GM12891 (cell line): Measurements from ENCODE around the gene SFMBT1.

ENCODE experiments used
- DNase-seq: peaks from one replicate; pipeline ENCODE4 v3.0.0; 2011; ENCODE audit warnings: low spot score; ENCODE audit not compliant: insufficient read length
- FAIRE-seq: peaks from 2 replicates; lab custom pipeline; 2011; peaks lifted over from hg19 to GRCh38; lab: Jason Lieb, UNC
- PAX5 ChIP-seq: IDR thresholded peaks from 2 replicates; pipeline ENCODE4 v1.6.1; 2011; ENCODE audit warnings: low read length, moderate library complexity, mild to moderate bottlenecking; ENCODE audit not compliant: insufficient read depth, severe bottlenecking
- POLR2A ChIP-seq: IDR thresholded peaks from 2 replicates; pipeline ENCODE4 v1.6.1; 2011; ENCODE audit warnings: low read depth, low read length, control low read depth
- POLR2AphosphoS5 ChIP-seq: IDR thresholded peaks from 2 replicates; pipeline ENCODE4 v1.6.1; 2011; ENCODE audit warnings: low read depth, low read length, control low read depth
- POU2F2 ChIP-seq: IDR thresholded peaks from 2 replicates; pipeline ENCODE4 v1.6.1; 2011; ENCODE audit warnings: low read depth, mild to moderate bottlenecking, control low read depth, low read length, moderate library complexity
- SPI1 ChIP-seq: IDR thresholded peaks from 2 replicates; pipeline ENCODE4 v1.6.1; 2011; ENCODE audit warnings: low read depth, low read length, control low read depth
- TAF1 ChIP-seq: IDR thresholded peaks from 2 replicates; pipeline ENCODE4 v1.6.1; 2011; ENCODE audit warnings: low read depth, low read length, control low read depth

Gene SFMBT1

GRCh38 chr3:52892290-52892624 is 153.6 kb downstream of the SFMBT1 start:
- no peak for DNase-seq
- FAIRE-seq, result no peak
- no peak for TF ChIP-seq TAF1
- no peak for TF ChIP-seq POLR2AphosphoS5
- no peak for TF ChIP-seq PAX5
- TF ChIP-seq SPI1, result no peak
- no peak for TF ChIP-seq POU2F2
- TF ChIP-seq POLR2A, result no peak

GRCh38 chr3:52891615-52892081 is 154.2 kb downstream of the SFMBT1 start:
- FAIRE-seq (peak; percentile 55), DNase-seq (no peak)
- TF ChIP-seq POU2F2 (no peak), PAX5 (no peak), POLR2A (no peak), POLR2AphosphoS5 (no peak), TAF1 (no peak), SPI1 (no peak)

- TF ChIP-seq POLR2A, result no peak
- TF ChIP-seq POLR2AphosphoS5, result no peak
- TF ChIP-seq POU2F2, result no peak
- no peak for TF ChIP-seq PAX5
- no peak for TF ChIP-seq SPI1
- no peak for TF ChIP-seq TAF1
- FAIRE-seq, result no peak
- DNase-seq, result no peak
Observed at GRCh38 chr3:52891164-52891563, 154.7 kb downstream of the SFMBT1 start.

- TF ChIP-seq POLR2A (no peak), TAF1 (no peak), POLR2AphosphoS5 (no peak), PAX5 (no peak), SPI1 (no peak), POU2F2 (no peak)
- FAIRE-seq (no peak), DNase-seq (no peak)
Observed at GRCh38 chr3:52890735-52891134, 155.1 kb downstream of the SFMBT1 start.

GRCh38 chr3:52889901-52890300 is 156.0 kb downstream of the SFMBT1 start:
- DNase-seq (no peak), FAIRE-seq (no peak)
- TF ChIP-seq TAF1, result no peak
- no peak for TF ChIP-seq SPI1
- TF ChIP-seq POLR2A, result no peak
- TF ChIP-seq PAX5, result no peak
- no peak for TF ChIP-seq POLR2AphosphoS5
- no peak for TF ChIP-seq POU2F2

- DNase-seq (no peak), FAIRE-seq (no peak)
- no peak for TF ChIP-seq TAF1
- no peak for TF ChIP-seq POLR2AphosphoS5
- no peak for TF ChIP-seq POLR2A
- TF ChIP-seq SPI1, result no peak
- no peak for TF ChIP-seq PAX5
Observed at GRCh38 chr3:52887166-52887565, 158.7 kb downstream of the SFMBT1 start.

GRCh38 chr3:52886049-52886730 is 159.7 kb downstream of the SFMBT1 start:
- DNase-seq, result no peak
- TF ChIP-seq TAF1 (no peak), POLR2AphosphoS5 (no peak), POU2F2 (no peak), PAX5 (no peak), POLR2A (no peak), SPI1 (no peak)
- FAIRE-seq, result no peak

GRCh38 chr3:52882377-52882776 is 163.5 kb downstream of the SFMBT1 start:
- no peak for TF ChIP-seq SPI1
- TF ChIP-seq POU2F2, result no peak
- no peak for TF ChIP-seq POLR2AphosphoS5
- no peak for TF ChIP-seq POLR2A
- TF ChIP-seq TAF1, result no peak
- TF ChIP-seq PAX5, result no peak
- DNase-seq (no peak), FAIRE-seq (no peak)

GRCh38 chr3:52881871-52882270 is 164.0 kb downstream of the SFMBT1 start:
- no peak for FAIRE-seq
- DNase-seq, result no peak
- TF ChIP-seq POLR2AphosphoS5 (no peak), SPI1 (no peak), TAF1 (no peak), PAX5 (no peak), POLR2A (no peak), POU2F2 (no peak)
